ENCODE measurements around the gene SLC33A1.
"Not testable (repeated sequence)": the region's sequence is repeated elsewhere in the genome, so short reads cannot be mapped to it uniquely, and the experiment has no call there.

SLC33A1 gene
- total RNA-seq: 4.1 to 5.9 reads per million in 2 donors

- DNase-seq: peak; percentile 96 to 100 (median 98)
Observed at GRCh38 chr3:155854141-155854940, at the start of gene SLC33A1. Gene SLC33A1, minus strand, starts transcription at chr3:155854427. Its CDS starts 430 bp downstream, at chr3:155853997.

GRCh38 chr3:155895379-155895900 lies 41.2 kb upstream of the SLC33A1 start:
- DNase-seq: no peak

GRCh38 chr3:155891321-155891720 lies 37.1 kb upstream of the SLC33A1 start:
- no peak for DNase-seq

- DNase-seq: peak in 1 of 5 experiments; percentile 10
Observed at GRCh38 chr3:155890671-155891190, 36.5 kb upstream of the SLC33A1 start.

GRCh38 chr3:155889952-155890351 lies 35.7 kb upstream of the SLC33A1 start:
- no peak for DNase-seq

- no peak for DNase-seq
Observed at GRCh38 chr3:155889212-155889611, 35.0 kb upstream of the SLC33A1 start.

- no peak for DNase-seq
Observed at GRCh38 chr3:155886915-155887314, 32.7 kb upstream of the SLC33A1 start.

GRCh38 chr3:155886348-155886747 lies 32.1 kb upstream of the SLC33A1 start:
- DNase-seq: not testable (repeated sequence)

- DNase-seq: no peak
Observed at GRCh38 chr3:155885292-155885691, 31.1 kb upstream of the SLC33A1 start.

GRCh38 chr3:155884292-155884691 lies 30.1 kb upstream of the SLC33A1 start:
- DNase-seq: no peak

- DNase-seq: peak in 1 of 5 experiments; percentile 40
Observed at GRCh38 chr3:155880286-155880685, 26.1 kb upstream of the SLC33A1 start.

GRCh38 chr3:155876503-155876902 lies 22.3 kb upstream of the SLC33A1 start:
- DNase-seq: no peak

- no peak for DNase-seq
Observed at GRCh38 chr3:155876037-155876436, 21.8 kb upstream of the SLC33A1 start.

- DNase-seq: no peak
Observed at GRCh38 chr3:155872904-155873646, 18.8 kb upstream of the SLC33A1 start.

GRCh38 chr3:155871746-155872158 lies 17.5 kb upstream of the SLC33A1 start:
- no peak for DNase-seq

- peak; percentile 12 to 53 (median 21) for DNase-seq
Observed at GRCh38 chr3:155870945-155871745, 16.9 kb upstream of the SLC33A1 start.

- DNase-seq: peak; percentile 92 to 96 (median 95)
Observed at GRCh38 chr3:155870133-155870944, 16.1 kb upstream of the SLC33A1 start, which contains the start of gene GMPS. Gene GMPS, plus strand, starts transcription at chr3:155870650. Its CDS starts 221 bp downstream, at chr3:155870871.

GRCh38 chr3:155869691-155870090 lies 15.5 kb upstream of the SLC33A1 start:
- DNase-seq: peak in 1 of 5 experiments; percentile 28

- DNase-seq: no peak
Observed at GRCh38 chr3:155863072-155863784, 9.0 kb upstream of the SLC33A1 start.

GRCh38 chr3:155862290-155862982 lies 8.2 kb upstream of the SLC33A1 start:
- peak in 4 of 5 experiments; percentile 31 to 95 (median 62) for DNase-seq
